OCI-LY3 (cell line): ENCODE measurements around the gene RAB7A.

Experiments
- EZH2phosphoT487 ChIP-seq: fragments of 200-600 bp; shearing (Covaris generic); IDR thresholded peaks from 2 replicates; pipeline ENCODE4 v1.6.1; 2018; ENCODE audit warnings: antibody characterized with exemption, mixed run types, low read depth
- TF ChIP-seq, protein P1 (sequence below): fragments of 200-600, 300-600 bp; sonication (generic); IDR thresholded peaks from 2 replicates; pipeline ENCODE4 v1.5.1; 2014; ENCODE audit warnings: antibody characterized with exemption, low read length, low read depth

DNA sequence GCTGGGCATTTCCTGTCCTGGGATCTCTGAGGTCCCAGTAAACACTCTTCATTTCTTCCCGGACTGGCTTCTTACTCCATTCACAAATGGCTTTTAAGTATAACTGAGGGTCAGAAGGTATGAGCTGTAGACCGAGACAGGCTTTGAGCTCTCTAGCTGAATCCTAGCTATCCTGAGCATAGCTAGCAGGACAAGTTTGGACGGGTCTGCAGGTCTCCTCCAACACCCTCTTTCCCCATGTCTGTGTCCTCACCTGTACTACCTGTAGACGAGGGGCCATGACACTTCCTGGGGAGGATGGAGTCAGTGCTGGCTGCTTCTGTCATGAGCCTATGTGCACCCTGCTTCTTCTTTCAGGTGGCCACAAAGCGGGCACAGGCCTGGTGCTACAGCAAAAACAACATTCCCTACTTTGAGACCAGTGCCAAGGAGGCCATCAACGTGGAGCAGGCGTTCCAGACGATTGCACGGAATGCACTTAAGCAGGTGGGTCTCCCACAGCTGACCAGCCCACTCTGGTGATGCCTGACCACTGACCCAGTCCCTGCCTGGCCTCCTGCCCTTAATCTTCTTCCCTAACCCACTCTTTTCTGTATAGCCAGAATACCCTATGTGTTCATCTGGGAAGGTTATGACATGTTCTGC is 81.3 kb downstream of the RAB7A start:
- TF ChIP-seq, protein P1, sequence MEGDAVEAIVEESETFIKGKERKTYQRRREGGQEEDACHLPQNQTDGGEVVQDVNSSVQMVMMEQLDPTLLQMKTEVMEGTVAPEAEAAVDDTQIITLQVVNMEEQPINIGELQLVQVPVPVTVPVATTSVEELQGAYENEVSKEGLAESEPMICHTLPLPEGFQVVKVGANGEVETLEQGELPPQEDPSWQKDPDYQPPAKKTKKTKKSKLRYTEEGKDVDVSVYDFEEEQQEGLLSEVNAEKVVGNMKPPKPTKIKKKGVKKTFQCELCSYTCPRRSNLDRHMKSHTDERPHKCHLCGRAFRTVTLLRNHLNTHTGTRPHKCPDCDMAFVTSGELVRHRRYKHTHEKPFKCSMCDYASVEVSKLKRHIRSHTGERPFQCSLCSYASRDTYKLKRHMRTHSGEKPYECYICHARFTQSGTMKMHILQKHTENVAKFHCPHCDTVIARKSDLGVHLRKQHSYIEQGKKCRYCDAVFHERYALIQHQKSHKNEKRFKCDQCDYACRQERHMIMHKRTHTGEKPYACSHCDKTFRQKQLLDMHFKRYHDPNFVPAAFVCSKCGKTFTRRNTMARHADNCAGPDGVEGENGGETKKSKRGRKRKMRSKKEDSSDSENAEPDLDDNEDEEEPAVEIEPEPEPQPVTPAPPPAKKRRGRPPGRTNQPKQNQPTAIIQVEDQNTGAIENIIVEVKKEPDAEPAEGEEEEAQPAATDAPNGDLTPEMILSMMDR, result no peak
- TF ChIP-seq EZH2phosphoT487, result no peak
